K562 (cell line): Measurements from ENCODE around the gene PDE2A. TPM values are rescaled to one million over a fixed set of nuclear protein-coding genes. Genes with fewer than 3 reads are reported as not detected.

Experiments
- ARID3B ChIP-seq: fragments of 250-450 bp; sonication (Bioruptor Pico); IDR thresholded peaks from 2 replicates; pipeline ENCODE4 v1.4.0; 2020; ENCODE audit warnings: borderline replicate concordance
- DNMT1 ChIP-seq: fragments of 450-650 bp; IDR thresholded peaks from 2 replicates; pipeline ENCODE4 v1.6.1; 2016; ENCODE audit warnings: antibody characterized with exemption, mild to moderate bottlenecking
- FOXP1 ChIP-seq: sonication (generic); formaldehyde crosslinking; IDR thresholded peaks from 2 replicates; pipeline ENCODE4 v1.8.0; 2022; ENCODE audit warnings: mild to moderate bottlenecking, missing genetic modification reagents
- GATAD2B ChIP-seq: fragments of 450-650 bp; IDR thresholded peaks from 2 replicates; pipeline ENCODE4 v1.6.1; 2017; ENCODE audit warnings: mild to moderate bottlenecking, borderline replicate concordance
- GTF2B ChIP-seq: IDR thresholded peaks from 2 replicates; pipeline ENCODE4 v1.6.1; 2011; ENCODE audit not compliant: insufficient read length; ENCODE audit errors: extremely low read depth
- GTF3C2 ChIP-seq: IDR thresholded peaks from 3 replicates; pipeline ENCODE4 v1.6.1; 2011; ENCODE audit warnings: borderline replicate concordance, mild to moderate bottlenecking, moderate library complexity; ENCODE audit not compliant: insufficient read length; ENCODE audit errors: extremely low read depth
- ILK ChIP-seq: fragments of 450-650 bp; IDR thresholded peaks from 2 replicates; pipeline ENCODE4 v1.6.1; 2016; ENCODE audit warnings: missing genetic modification characterization, low read depth, mild to moderate bottlenecking, missing compliant biosample characterization, moderate library complexity, borderline replicate concordance
- KHSRP ChIP-seq: fragments of 450-650 bp; IDR thresholded peaks from 2 replicates; pipeline ENCODE4 v1.6.1; 2017
- MYBL2 ChIP-seq, 2 experiments: fragments of 450-650 bp in 1 of 2; sonication (generic) in 1 of 2; formaldehyde crosslinking in 1 of 2; IDR thresholded peaks; 2 replicates each; pipeline versions ENCODE4 v1.6.1 to v1.8.1; 2017 to 2022; ENCODE audit warnings: borderline replicate concordance in 1 of 2, inconsistent platforms in 1 of 2, low read depth in 1 of 2, mild to moderate bottlenecking in 1 of 2, missing genetic modification reagents in 1 of 2, moderate library complexity in 1 of 2
- MYC ChIP-seq, 2 experiments: fragments of 250-450 bp in 1 of 2; sonication (Bioruptor Pico) in 1 of 2; IDR thresholded peaks; 2 replicates each; pipeline versions ENCODE4 v1.5.1 to v1.6.1; 2012 to 2021; ENCODE audit warnings: low read depth in 2 of 2, borderline replicate concordance in 1 of 2, improper control_type of control experiment in 1 of 2, low read length in 1 of 2, mild to moderate bottlenecking in 1 of 2, moderate library complexity in 1 of 2
- NR2C2 ChIP-seq, 2 experiments: fragments of 200-800 bp in 1 of 2; sonication (Bioruptor generic) in 1 of 2; sonication (generic) in 1 of 2; formaldehyde crosslinking in 1 of 2; IDR thresholded peaks; 2 replicates each; pipeline versions ENCODE4 v1.6.1 to v1.8.0; 2016 to 2022; ENCODE audit warnings: mild to moderate bottlenecking in 1 of 2, missing compliant biosample characterization in 1 of 2, missing genetic modification characterization in 1 of 2, missing genetic modification reagents in 1 of 2
- NR2F6 ChIP-seq: fragments of 450-650 bp; formaldehyde crosslinking; IDR thresholded peaks from 2 replicates; pipeline ENCODE4 v1.4.0; 2020; ENCODE audit warnings: mild to moderate bottlenecking
- PHF8 ChIP-seq: fragments of 200-600 bp; sonication (generic); IDR thresholded peaks from 2 replicates; pipeline ENCODE4 v1.6.1; 2012; ENCODE audit warnings: mixed run types, mild to moderate bottlenecking, inconsistent platforms, low read length, moderate library complexity, borderline replicate concordance
- STAG1 ChIP-seq: sonication (generic); formaldehyde crosslinking; IDR thresholded peaks from 2 replicates; pipeline ENCODE4 v1.5.0; 2020; ENCODE audit warnings: missing genetic modification reagents, borderline replicate concordance
- TAF9B ChIP-seq: fragments of 450-650 bp; IDR thresholded peaks from 2 replicates; pipeline ENCODE4 v1.6.1; 2018; ENCODE audit warnings: mild to moderate bottlenecking; ENCODE audit not compliant: partially characterized antibody
- YY1 ChIP-seq, 3 experiments: IDR thresholded peaks; 2 replicates each; pipeline ENCODE4 v1.6.1; 2011; ENCODE audit warnings: low read length in 2 of 3, mild to moderate bottlenecking in 2 of 3, moderate library complexity in 2 of 3, borderline replicate concordance in 1 of 3, control low read depth in 1 of 3, low read depth in 1 of 3; ENCODE audit not compliant: insufficient read depth in 3 of 3, insufficient replicate concordance in 2 of 3, control insufficient read depth in 1 of 3, insufficient read length in 1 of 3; ENCODE audit errors: extremely low read depth in 1 of 3
- ZKSCAN8 ChIP-seq: fragments of 200-800 bp; sonication (Bioruptor generic); IDR thresholded peaks from 2 replicates; pipeline ENCODE4 v1.6.1; 2016; ENCODE audit warnings: missing genetic modification characterization, missing compliant biosample characterization
- ZNF174 ChIP-seq: fragments of 250-450 bp; sonication (Bioruptor Pico); IDR thresholded peaks from 2 replicates; pipeline ENCODE4 v1.4.0; 2020; ENCODE audit warnings: mild to moderate bottlenecking
- ZNF184 ChIP-seq: sonication (generic); formaldehyde crosslinking; IDR thresholded peaks from 2 replicates; pipeline ENCODE4 v1.5.0; 2020; ENCODE audit warnings: missing genetic modification reagents
- ZNF583 ChIP-seq: fragments of 250-450 bp; sonication (Bioruptor Pico); IDR thresholded peaks from 2 replicates; pipeline ENCODE4 v1.4.0; 2020
- ZNF76 ChIP-seq: fragments of 250-450 bp; sonication (Bioruptor Pico); IDR thresholded peaks from 2 replicates; pipeline ENCODE4 v1.4.0; 2020; ENCODE audit warnings: mild to moderate bottlenecking, moderate library complexity, borderline replicate concordance
- polyA plus RNA-seq, 8 experiments: library from polyadenylated mRNA; depleted of rRNA in 4 of 8; stranded (reverse) in 5 of 8; unstranded in 3 of 8; fragments of >200 nt; fragmentation: Nextera tagmentation in 2 of 8; fragmentation: Illumina TruSeq in 1 of 8; extraction: Ambion mirVana in 2 of 8; extraction: Trizol in 1 of 8; gene quantifications; 2 replicates each; pipeline versions ENCODE4 v1.2.1 to v1.2.3, GENCODE V29; 2011 to 2014; ENCODE audit warnings: inconsistent platforms in 1 of 8, missing spikeins in 1 of 8
- total RNA-seq, 7 experiments: library from RNA; depleted of rRNA in 6 of 7; stranded (reverse); fragments of >200 nt in 6 of 7; fragmentation: Illumina TruSeq in 2 of 7; extraction: Trizol in 2 of 7; gene quantifications; 2 replicates each; pipeline versions ENCODE4 v1.2.1 to v1.2.3, GENCODE V29; 2011 to 2021; ENCODE audit warnings: low replicate concordance in 1 of 7

PDE2A gene
- total and polyA plus RNA-seq, 9 of the 15 experiments (the other 6 are each of a cell fraction or from before 2014, with no cell fraction given), result 0.07 to 15.2 (median 1.6) TPM; not detected in 1

GRCh38 chr11:72642884-72643522 is 31.2 kb downstream of the PDE2A start (continued):
- TF ChIP-seq ZKSCAN8 (CRISPR knock-in tag), result no peak
- TF ChIP-seq YY1 (IDR thresholded peaks at IDR 0.05; ENCODE audit: borderline replicate concordance in 1 of 3, control insufficient read depth in 1 of 3, extremely low read depth in 1 of 3, insufficient read depth in 3 of 3, insufficient read length in 1 of 3, insufficient replicate concordance in 2 of 3, low read depth in 1 of 3, low read length in 2 of 3), result peak in 2 of 3 experiments; percentile 10 to 39
- no peak for TF ChIP-seq DNMT1
- TF ChIP-seq ARID3B (CRISPR knock-in tag), result no peak
- TF ChIP-seq ZNF174 (CRISPR knock-in tag), result no peak
- TF ChIP-seq STAG1 (CRISPR knock-in tag), result peak; percentile 79
- TF ChIP-seq ILK (tag), result no peak
- no peak for TF ChIP-seq GTF3C2
- no peak for TF ChIP-seq ZNF184
- TF ChIP-seq GTF2B, result no peak
- no peak for TF ChIP-seq GATAD2B
- TF ChIP-seq ZNF76 (CRISPR knock-in tag), result no peak
- TF ChIP-seq TAF9B, result no peak
- no peak for TF ChIP-seq NR2F6 (CRISPR knock-in tag)
- no peak for TF ChIP-seq MYBL2 (IDR thresholded peaks at IDR 0.05; ENCODE audit: low read depth)
- TF ChIP-seq MYBL2 (CRISPR knock-in tag; IDR thresholded peaks at IDR 0.05; ENCODE audit: borderline replicate concordance), result no peak
- TF ChIP-seq MYC (IDR thresholded peaks at IDR 0.05; ENCODE audit: low read depth, low read length), result peak; percentile 63
- no peak for TF ChIP-seq MYC (CRISPR knock-in tag; IDR thresholded peaks at IDR 0.05; ENCODE audit: borderline replicate concordance, low read depth)
- TF ChIP-seq KHSRP, result no peak
- no peak for TF ChIP-seq ZNF583 (CRISPR knock-in tag)
- TF ChIP-seq NR2C2 (CRISPR knock-in tag; IDR thresholded peaks at IDR 0.05), result peak; percentile 53; the same call in 1 of the 2 replicates
- peak; percentile 33; the same call in 1 of the 2 replicates for TF ChIP-seq NR2C2 (tag; IDR thresholded peaks at IDR 0.05)
- TF ChIP-seq FOXP1 (CRISPR knock-in tag), result peak; percentile 80; the same call in 1 of the 2 replicates
- peak; percentile 20; the same call in 1 of the 2 replicates for TF ChIP-seq PHF8
